ENCODE measurements around the gene ACOX1.

DNA sequence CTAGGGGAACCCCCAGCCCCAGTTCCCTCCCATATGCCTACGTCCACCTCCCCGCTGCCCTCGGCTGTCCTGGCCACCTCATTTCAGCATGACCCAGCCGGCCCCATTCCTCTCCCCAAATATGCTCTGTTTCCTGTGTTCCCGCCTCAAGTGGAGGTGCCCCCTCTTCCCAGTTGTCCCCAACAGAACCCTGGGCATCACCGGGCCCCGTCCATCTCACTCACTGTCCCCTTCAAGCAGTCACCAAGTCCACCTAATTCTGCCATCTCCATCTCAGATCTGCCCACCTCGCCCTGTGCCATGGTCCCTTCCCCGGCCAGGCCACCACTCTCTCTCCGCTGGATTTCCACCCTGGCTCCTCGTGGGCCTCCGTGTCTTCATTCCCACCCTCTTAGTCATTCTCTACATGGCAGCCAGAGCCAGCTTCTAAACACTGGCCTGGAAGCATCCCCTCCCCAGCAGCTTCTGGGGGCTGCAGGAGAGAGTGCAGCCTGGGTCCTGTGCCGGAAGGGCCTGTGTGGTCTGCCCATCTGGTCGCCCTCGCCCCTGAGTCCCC, 34.5 kb upstream of the ACOX1 start:
- TF ChIP-seq POLR2A (IDR thresholded peaks at IDR 0.05) (no peak), CTCF (IDR thresholded peaks at IDR 0.05) (no peak)
